Natural killer cell (primary cell): ENCODE results near the gene FKBP1B. TPM values are rescaled to one million over a fixed set of nuclear protein-coding genes. Genes with fewer than 3 reads are reported as not detected.

ENCODE experiments used
- ATAC-seq, 3 donors: fragments of 150-1000 bp in 2 of 3; fragments of 200-7000 bp in 1 of 3; cut with Tn5 transposase; 1 replicate in 1 of 3; 2 replicates in 2 of 3; pipeline ENCODE4 v1.10.0; 2021; ENCODE audit warnings: mild to moderate bottlenecking in 2 of 3, moderate library complexity in 2 of 3
- DNase-seq, 2 donors: peaks; one replicate each; pipeline versions ENCODE4 v3.0.0 to v3.0.0-alpha.2; 2013 to 2021; ENCODE audit warnings: mixed read lengths in 1 of 2
- H3K27ac ChIP-seq: one replicate; pipeline ENCODE4 v1.5.1; 2013; ENCODE audit warnings: mild to moderate bottlenecking, low read length
- H3K27me3 ChIP-seq: one replicate; pipeline ENCODE4 v1.6.1; 2013; ENCODE audit warnings: low read length; ENCODE audit not compliant: control insufficient read depth, insufficient read depth
- H3K36me3 ChIP-seq: one replicate; pipeline ENCODE4 v1.6.1; 2013; ENCODE audit warnings: low read length; ENCODE audit not compliant: control insufficient read depth, insufficient read depth
- H3K4me1 ChIP-seq: one replicate; pipeline ENCODE4 v1.6.1; 2013; ENCODE audit warnings: low read length; ENCODE audit not compliant: control insufficient read depth, insufficient read depth
- H3K4me3 ChIP-seq: one replicate; pipeline ENCODE4 v1.5.1; 2013; ENCODE audit warnings: low read length
- H3K9me3 ChIP-seq: one replicate; pipeline ENCODE4 v1.6.1; 2013; ENCODE audit warnings: low read length; ENCODE audit not compliant: control insufficient read depth, insufficient read depth
- H3K27ac Mint-ChIP-seq, 2 donors: one replicate each; pipeline ENCODE4 v1.8.0; 2022; ENCODE audit warnings: mild to moderate bottlenecking in 2 of 2, mixed read lengths in 2 of 2, moderate library complexity in 1 of 2
- H3K27me3 Mint-ChIP-seq, 2 donors: one replicate each; pipeline ENCODE4 v1.8.0; 2022; ENCODE audit warnings: low read depth in 2 of 2, mixed read lengths in 2 of 2
- H3K36me3 Mint-ChIP-seq: one replicate; pipeline ENCODE4 v1.8.0; 2022; ENCODE audit warnings: mixed read lengths
- H3K4me1 Mint-ChIP-seq, 2 donors: one replicate each; pipeline ENCODE4 v1.8.0; 2022; ENCODE audit warnings: mixed read lengths in 2 of 2
- H3K4me3 Mint-ChIP-seq: one replicate; pipeline ENCODE4 v1.8.0; 2022; ENCODE audit warnings: mild to moderate bottlenecking, moderate library complexity, mixed read lengths
- H3K9me3 Mint-ChIP-seq, 2 donors: one replicate each; pipeline ENCODE4 v1.8.0; 2022; ENCODE audit warnings: mixed read lengths in 2 of 2
- WGBS: methylation state at CpG from one replicate; pipeline ENCODE4 v1.1.7; 2013; ENCODE audit warnings: missing lambda C conversion rate; ENCODE audit not compliant: insufficient coverage; 5-methylcytosine and 5-hydroxymethylcytosine counted together
- intact Hi-C: fragments of 100-400 bp; cut with micrococcal nuclease; formaldehyde crosslinking; loops from one replicate; pipeline ENCODE4 v1.14.2; 2022
- total RNA-seq, 4 donors: library from RNA; stranded (reverse); fragments of 120-200 nt in 1 of 4; gene quantifications; one replicate each; pipeline versions ENCODE4 v1.2.3 to v1.2.4, GENCODE V29; 2013 to 2022
- TF ChIP-seq, protein P1 (sequence below): fragments of 200-600 bp; IDR thresholded peaks from one replicate; pipeline ENCODE4 v1.8.0; 2022; ENCODE audit warnings: antibody characterized with exemption

The FKBP1B gene
- total RNA-seq, 3 donors from 2014 or later (not counting 1 experiment from before 2014, with no cell fraction given): 1.5 to 3.4 (median 3.3) TPM

DNA sequence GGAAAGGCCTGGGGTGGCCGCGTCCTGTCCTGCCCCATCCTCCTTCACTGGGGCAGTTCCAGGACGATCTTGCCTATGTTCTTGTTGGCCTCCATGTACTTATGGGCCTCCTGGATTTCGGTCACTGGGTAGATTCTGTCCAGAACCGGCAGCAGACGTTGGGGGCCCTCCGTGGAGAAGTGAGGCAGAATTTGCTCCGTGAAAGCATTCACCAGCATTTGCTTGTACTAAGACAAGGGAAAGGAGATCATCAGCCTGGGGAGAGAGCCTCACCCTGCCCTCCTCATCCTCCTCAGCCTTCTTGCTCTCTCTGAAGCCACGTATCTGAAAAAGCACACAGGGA lies 28.0 kb downstream of the FKBP1B start:
- H3K4me1 ChIP-seq: peaks cover 17% of the 10 kb centered on the region
- H3K36me3 Mint-ChIP-seq: no peaks in the 10 kb centered on the region
- no peaks in the 10 kb centered on the region for H3K9me3 ChIP-seq
- WGBS: 23% methylated on average over 8 of the region's 9 CpGs
- H3K4me3 Mint-ChIP-seq: peak overlapping the region; percentile 94
- H3K27me3 ChIP-seq: no peaks in the 10 kb centered on the region
- no peaks in the 10 kb centered on the region for H3K27me3 Mint-ChIP-seq
- intact Hi-C loops: no loop called here
- peaks cover 16% of the 10 kb centered on the region for H3K36me3 ChIP-seq
- peak overlapping the region; percentile 94 to 98 for H3K27ac Mint-ChIP-seq
- DNase-seq (no peak), ATAC-seq (no peak)
- no peaks in the 10 kb centered on the region for H3K9me3 Mint-ChIP-seq
- H3K27ac ChIP-seq: peak overlapping the region; percentile 89
- H3K4me1 Mint-ChIP-seq: peaks cover 16 to 32% of the 10 kb centered on the region in 2 donors
- H3K4me3 ChIP-seq: peak overlapping the region; percentile 94
- TF ChIP-seq, protein P1, sequence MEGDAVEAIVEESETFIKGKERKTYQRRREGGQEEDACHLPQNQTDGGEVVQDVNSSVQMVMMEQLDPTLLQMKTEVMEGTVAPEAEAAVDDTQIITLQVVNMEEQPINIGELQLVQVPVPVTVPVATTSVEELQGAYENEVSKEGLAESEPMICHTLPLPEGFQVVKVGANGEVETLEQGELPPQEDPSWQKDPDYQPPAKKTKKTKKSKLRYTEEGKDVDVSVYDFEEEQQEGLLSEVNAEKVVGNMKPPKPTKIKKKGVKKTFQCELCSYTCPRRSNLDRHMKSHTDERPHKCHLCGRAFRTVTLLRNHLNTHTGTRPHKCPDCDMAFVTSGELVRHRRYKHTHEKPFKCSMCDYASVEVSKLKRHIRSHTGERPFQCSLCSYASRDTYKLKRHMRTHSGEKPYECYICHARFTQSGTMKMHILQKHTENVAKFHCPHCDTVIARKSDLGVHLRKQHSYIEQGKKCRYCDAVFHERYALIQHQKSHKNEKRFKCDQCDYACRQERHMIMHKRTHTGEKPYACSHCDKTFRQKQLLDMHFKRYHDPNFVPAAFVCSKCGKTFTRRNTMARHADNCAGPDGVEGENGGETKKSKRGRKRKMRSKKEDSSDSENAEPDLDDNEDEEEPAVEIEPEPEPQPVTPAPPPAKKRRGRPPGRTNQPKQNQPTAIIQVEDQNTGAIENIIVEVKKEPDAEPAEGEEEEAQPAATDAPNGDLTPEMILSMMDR: no peak

DNA sequence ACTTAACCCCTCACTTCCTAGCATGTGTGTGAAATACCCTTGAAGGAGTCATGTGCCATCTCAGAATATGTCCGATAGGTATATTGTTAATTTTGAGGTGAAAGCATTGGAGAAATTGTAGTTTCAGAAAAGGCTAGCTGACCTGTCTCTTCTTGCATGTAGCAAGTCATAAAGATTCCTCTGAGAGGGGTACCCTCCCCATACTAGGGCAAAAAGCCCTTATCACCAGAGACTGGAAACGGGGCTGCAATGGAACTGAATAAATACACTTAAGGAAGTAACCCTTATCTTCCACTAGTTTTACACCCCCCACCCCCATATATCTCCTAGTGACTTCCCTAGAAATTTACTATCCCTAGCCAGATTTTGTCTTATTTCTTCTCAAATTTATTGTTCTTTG lies 28.3 kb downstream of the FKBP1B start:
- Mint-ChIP-seq H3K9me3 (no peaks in the 10 kb centered on the region), H3K4me1 (peaks cover 18 to 33% of the 10 kb centered on the region in 2 donors), H3K27me3 (no peaks in the 10 kb centered on the region), H3K36me3 (no peaks in the 10 kb centered on the region), H3K4me3 (peak overlapping the region; percentile 94), H3K27ac (peak overlapping the region; percentile 94 to 98)
- H3K9me3 ChIP-seq: no peaks in the 10 kb centered on the region
- no peaks in the 10 kb centered on the region for H3K27me3 ChIP-seq
- peaks cover 16% of the 10 kb centered on the region for H3K36me3 ChIP-seq
- WGBS: 94% methylated on average over 1 of the region's 2 CpGs
- H3K4me3 ChIP-seq: no peak overlapping the region
- ATAC-seq: no peak
- H3K4me1 ChIP-seq: peaks cover 17% of the 10 kb centered on the region
- intact Hi-C loops: no loop called here
- peak overlapping the region; percentile 89 for H3K27ac ChIP-seq
- TF ChIP-seq, protein P1: no peak
- no peak for DNase-seq

DNA sequence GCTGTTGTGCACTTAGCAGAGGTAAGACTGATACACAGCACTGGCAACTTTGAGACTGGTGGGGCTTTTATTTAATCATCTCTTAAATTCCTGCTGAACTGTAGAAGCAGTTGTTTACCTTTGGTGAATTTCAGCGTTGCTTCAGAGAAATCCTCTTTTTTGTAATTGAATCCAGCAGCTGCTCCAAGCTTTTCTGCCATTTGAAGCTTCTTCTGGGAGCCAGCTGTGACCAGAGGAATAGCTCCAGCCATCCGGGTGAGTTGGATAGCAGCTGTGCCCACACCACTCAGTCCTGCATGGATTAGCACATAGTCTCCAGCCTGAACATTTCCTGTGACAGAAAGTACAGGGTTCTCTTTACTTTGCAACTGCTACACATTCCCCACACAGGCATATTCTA lies 31.2 kb downstream of the FKBP1B start:
- Mint-ChIP-seq H3K27me3 (no peaks in the 10 kb centered on the region), H3K4me3 (no peak overlapping the region), H3K27ac (no peak overlapping the region), H3K36me3 (no peaks in the 10 kb centered on the region), H3K9me3 (no peaks in the 10 kb centered on the region), H3K4me1 (peaks cover 8 to 40% of the 10 kb centered on the region in 2 donors)
- DNase-seq (no peak), ATAC-seq (no peak)
- TF ChIP-seq, protein P1: no peak
- Histone ChIP-seq H3K4me3 (no peak overlapping the region), H3K36me3 (peaks cover 10% of the 10 kb centered on the region), H3K27me3 (no peaks in the 10 kb centered on the region), H3K4me1 (peaks cover 29% of the 10 kb centered on the region), H3K9me3 (no peaks in the 10 kb centered on the region), H3K27ac (no peak overlapping the region)
- WGBS: 96% methylated on average over 2 of the region's 2 CpGs
- intact Hi-C loops: no loop called here
